Activated CD8-positive, alpha-beta memory T cell treated with anti-CD3 and anti-CD28 coated beads for 48 hours (primary cell): Measurements from ENCODE around the gene AKAP6.

Source experiments
- DNase-seq, 3 experiments: peaks; one replicate each; pipeline ENCODE4 v3.0.0-alpha.2; 2020; ENCODE audit warnings: low read depth in 2 of 3, low spot score in 2 of 3

Gene AKAP6

GRCh38 chr14:32650030-32650429 lies 320.9 kb downstream of the AKAP6 start:
- no peak for DNase-seq

- no peak for DNase-seq
Measured at GRCh38 chr14:32650665-32651064, 321.6 kb downstream of the AKAP6 start.

- DNase-seq, result no peak
Measured at GRCh38 chr14:32654106-32654505, 325.0 kb downstream of the AKAP6 start.

- no peak for DNase-seq
Measured at GRCh38 chr14:32656601-32657000, 327.5 kb downstream of the AKAP6 start.

- DNase-seq, result no peak
Measured at GRCh38 chr14:32657081-32657480, 328.0 kb downstream of the AKAP6 start.

- no peak for DNase-seq
Measured at GRCh38 chr14:32661216-32661615, 332.1 kb downstream of the AKAP6 start.

- DNase-seq, result no peak
Measured at GRCh38 chr14:32662211-32662610, 333.1 kb downstream of the AKAP6 start.

GRCh38 chr14:32666308-32666707 lies 337.2 kb downstream of the AKAP6 start:
- DNase-seq, result no peak

- no peak for DNase-seq
Measured at GRCh38 chr14:32667287-32667686, 338.2 kb downstream of the AKAP6 start.

GRCh38 chr14:32667791-32668190 lies 338.7 kb downstream of the AKAP6 start:
- DNase-seq, result no peak

- DNase-seq, result no peak
Measured at GRCh38 chr14:32669391-32669790, 340.3 kb downstream of the AKAP6 start.

- DNase-seq, result no peak
Measured at GRCh38 chr14:32675433-32675832, 346.3 kb downstream of the AKAP6 start.

- no peak for DNase-seq
Measured at GRCh38 chr14:32677129-32677780, 348.2 kb downstream of the AKAP6 start.

GRCh38 chr14:32678088-32678487 lies 349.0 kb downstream of the AKAP6 start:
- DNase-seq, result no peak

GRCh38 chr14:32679927-32680612 lies 351.0 kb downstream of the AKAP6 start:
- DNase-seq, result no peak

- DNase-seq, result no peak
Measured at GRCh38 chr14:32681598-32681997, 352.5 kb downstream of the AKAP6 start.

GRCh38 chr14:32682214-32682613 lies 353.1 kb downstream of the AKAP6 start:
- DNase-seq, result no peak

GRCh38 chr14:32683679-32684078 lies 354.6 kb downstream of the AKAP6 start:
- no peak for DNase-seq

- DNase-seq, result no peak
Measured at GRCh38 chr14:32688941-32689340, 359.8 kb downstream of the AKAP6 start.

- no peak for DNase-seq
Measured at GRCh38 chr14:32692441-32692840, 363.3 kb downstream of the AKAP6 start.

- no peak for DNase-seq
Measured at GRCh38 chr14:32693114-32693513, 364.0 kb downstream of the AKAP6 start.

GRCh38 chr14:32694795-32695449 lies 365.8 kb downstream of the AKAP6 start:
- DNase-seq, result no peak
